HCT116 (cell line): Measurements from ENCODE around the gene COPS2. TPM values are rescaled to one million over a fixed set of nuclear protein-coding genes. Genes with fewer than 3 reads are reported as not detected.

ENCODE experiments used
- ATAC-seq: fragments of 200-7000 bp; cut with Tn5 transposase; 2 replicates; pipeline ENCODE4 v1.9.1; 2020; ENCODE audit warnings: mild to moderate bottlenecking, moderate library complexity
- BruUV-seq: library from RNA; stranded (reverse); fragments of 400-500 nt; replicated peaks from 2 replicates; lab custom pipeline; 2021; lab: Mats Ljungman, UMichigan
- CTCF ChIA-PET: fragments of 300-600 bp; sonication (Branson Sonifier 250); formaldehyde crosslinking; loops from one replicate; lab custom pipeline; 2021; ENCODE audit warnings: antibody characterized with exemption; lab: Charles Lee
- POLR2A ChIA-PET: fragments of 300-600, 350-600 bp; sonication (Branson Sonifier 250); formaldehyde crosslinking; loops from one replicate; lab custom pipeline; 2021; ENCODE audit warnings: antibody characterized with exemption; lab: Charles Lee
- RAD21 ChIA-PET, 2 experiments: fragments of 300-600 bp; sonication (Branson Sonifier 250); formaldehyde crosslinking; loops; one replicate each; lab custom pipeline; 2023; ENCODE audit warnings: low total read pairs in 2 of 2; ENCODE audit not compliant: uncharacterized antibody in 2 of 2, unreplicated experiment in 2 of 2, low non-redundant PET in 1 of 2; lab: Charles Lee
- DNase-seq: peaks from one replicate; pipeline ENCODE4 v3.0.0-alpha.2; 2010; ENCODE audit warnings: low read depth, low spot score
- H2AFZ ChIP-seq: fragments of 200-600 bp; shearing (Covaris generic), sonication (generic); 2 replicates; pipeline ENCODE4 v1.6.1; 2017; ENCODE audit warnings: low read depth, mixed run types, mixed read lengths, antibody characterized with exemption, low read length; ENCODE audit not compliant: poor library complexity, severe bottlenecking
- H3K27ac ChIP-seq: 2 replicates; pipeline ENCODE4 v1.5.1; 2012; ENCODE audit warnings: low read depth, low read length
- H3K27me3 ChIP-seq: fragments of 200-600 bp; sonication (generic); 2 replicates; pipeline ENCODE4 v1.6.1; 2016; ENCODE audit warnings: mixed run types, low read length, mixed read lengths; ENCODE audit not compliant: insufficient read depth
- H3K36me3 ChIP-seq, 2 experiments: fragments of 200-500 bp in 1 of 2; fragments of 200-600 bp in 1 of 2; sonication (Bioruptor generic) in 1 of 2; sonication (generic) in 1 of 2; 2 replicates each; pipeline versions ENCODE4 v1.5.1 to v1.6.1; 2014 to 2016; ENCODE audit warnings: low read length in 2 of 2, inconsistent platforms in 1 of 2, mixed read lengths in 1 of 2, mixed run types in 1 of 2; ENCODE audit not compliant: insufficient read depth in 2 of 2, control insufficient read depth in 1 of 2
- H3K4me1 ChIP-seq, 2 experiments: fragments of 200-600 bp in 1 of 2; sonication (generic) in 1 of 2; 2 replicates each; pipeline versions ENCODE4 v1.5.1 to v1.6.1; 2012 to 2017; ENCODE audit warnings: low read length in 2 of 2, inconsistent platforms in 1 of 2, mild to moderate bottlenecking in 1 of 2, mixed read lengths in 1 of 2, mixed run types in 1 of 2, moderate library complexity in 1 of 2; ENCODE audit not compliant: insufficient read depth in 2 of 2, control insufficient read depth in 1 of 2
- H3K4me2 ChIP-seq: fragments of 200-600 bp; sonication (generic); 2 replicates; pipeline ENCODE4 v1.6.1; 2017; ENCODE audit warnings: mixed run types, low read length, mixed read lengths
- H3K4me3 ChIP-seq, 2 experiments: fragments of 200-600 bp in 1 of 2; sonication (generic) in 1 of 2; replicated peaks in 1 of 2; 2 replicates each; pipeline ENCODE4 v1.5.1; 2011 to 2016; ENCODE audit warnings: low read length in 2 of 2, control low read depth in 1 of 2, low read depth in 1 of 2, mild to moderate bottlenecking in 1 of 2, mixed read lengths in 1 of 2, mixed run types in 1 of 2
- H3K79me2 ChIP-seq: fragments of 200-600 bp; sonication (generic); 2 replicates; pipeline ENCODE4 v1.6.1; 2017; ENCODE audit warnings: mild to moderate bottlenecking, mixed run types, low read length, moderate library complexity, mixed read lengths; ENCODE audit not compliant: insufficient read depth
- H3K9ac ChIP-seq: fragments of 200-600 bp; sonication (generic); 2 replicates; pipeline ENCODE4 v1.6.1; 2016; ENCODE audit warnings: low read length, mixed read lengths
- H3K9me2 ChIP-seq: fragments of 200-600 bp; sonication (generic), shearing (Covaris generic); 2 replicates; pipeline ENCODE4 v1.6.1; 2017; ENCODE audit warnings: mixed run types, mild to moderate bottlenecking, moderate library complexity; ENCODE audit not compliant: insufficient read depth
- H3K9me3 ChIP-seq, 2 experiments: fragments of 200-500 bp in 1 of 2; fragments of 200-600 bp in 1 of 2; sonication (Bioruptor generic) in 1 of 2; sonication (generic) in 1 of 2; 2 replicates each; pipeline ENCODE4 v1.6.1; 2014 to 2017; ENCODE audit warnings: low read length in 2 of 2, mixed read lengths in 2 of 2, inconsistent platforms in 1 of 2, low read depth in 1 of 2, mild to moderate bottlenecking in 1 of 2, mixed run types in 1 of 2, moderate library complexity in 1 of 2; ENCODE audit not compliant: control insufficient read depth in 1 of 2, insufficient read depth in 1 of 2
- H4K20me1 ChIP-seq: fragments of 200-600 bp; sonication (generic), shearing (Covaris generic); 2 replicates; pipeline ENCODE4 v1.6.1; 2017; ENCODE audit warnings: mixed run types, mild to moderate bottlenecking, moderate library complexity; ENCODE audit not compliant: insufficient read depth
- CBX3 ChIP-seq: IDR thresholded peaks from 2 replicates; pipeline ENCODE4 v1.6.1; 2012; ENCODE audit warnings: low read depth
- CEBPB ChIP-seq: IDR thresholded peaks from 2 replicates; pipeline ENCODE4 v1.6.1; 2012; ENCODE audit warnings: low read depth
- EZH2 ChIP-seq: fragments of 200-600 bp; sonication (generic); IDR thresholded peaks from 2 replicates; pipeline ENCODE4 v1.6.1; 2017; ENCODE audit warnings: antibody characterized with exemption, mixed run types
- EZH2phosphoT487 ChIP-seq: fragments of 200-600 bp; IDR thresholded peaks from 2 replicates; pipeline ENCODE4 v1.6.1; 2018; ENCODE audit warnings: antibody characterized with exemption, borderline replicate concordance
- FOSL1 ChIP-seq: IDR thresholded peaks from 2 replicates; pipeline ENCODE4 v1.6.1; 2012; ENCODE audit warnings: low read depth
- POLR2A ChIP-seq: IDR thresholded peaks from 2 replicates; pipeline ENCODE4 v1.7.0; 2011; ENCODE audit warnings: borderline replicate concordance; ENCODE audit not compliant: insufficient read depth, insufficient read length; ENCODE audit errors: extremely low read depth
- POLR2AphosphoS5 ChIP-seq: IDR thresholded peaks from 2 replicates; pipeline ENCODE4 v1.6.1; 2011; ENCODE audit warnings: mild to moderate bottlenecking, low read depth, low read length, moderate library complexity
- RAD21 ChIP-seq: IDR thresholded peaks from 2 replicates; pipeline ENCODE4 v1.6.1; 2012; ENCODE audit warnings: low read depth, mild to moderate bottlenecking
- SIN3A ChIP-seq: IDR thresholded peaks from 2 replicates; pipeline ENCODE4 v1.6.1; 2012; ENCODE audit warnings: low read depth
- TCF7L2 ChIP-seq: IDR thresholded peaks from 2 replicates; pipeline ENCODE4 v1.7.0; 2011; ENCODE audit warnings: borderline replicate concordance, inconsistent platforms; ENCODE audit not compliant: insufficient read depth, insufficient read length; ENCODE audit errors: extremely low read depth
- YY1 ChIP-seq: IDR thresholded peaks from 2 replicates; pipeline ENCODE4 v1.6.1; 2011; ENCODE audit warnings: low read length, low read depth, moderate library complexity, mild to moderate bottlenecking; ENCODE audit not compliant: insufficient replicate concordance; ENCODE audit errors: extremely low read depth
- ZFX ChIP-seq: fragments of 450-650 bp; IDR thresholded peaks from 2 replicates; pipeline ENCODE4 v1.6.1; 2017
- ZNF274 ChIP-seq: fragments of 200-500 bp; sonication (Bioruptor generic); IDR thresholded peaks from 2 replicates; pipeline ENCODE4 v1.6.1; 2014; ENCODE audit warnings: mild to moderate bottlenecking, low read depth, low read length, inconsistent platforms
- intact Hi-C: fragments of 100-400 bp; cut with micrococcal nuclease; formaldehyde crosslinking; loops from 2 replicates; pipeline ENCODE4 v1.10.0; 2022
- total RNA-seq: library from RNA; stranded (reverse); gene quantifications from one replicate; pipeline ENCODE4 v1.2.1, GENCODE V29; 2021; ENCODE audit not compliant: unreplicated experiment
- TF ChIP-seq, protein P1 (sequence below): IDR thresholded peaks from 2 replicates; pipeline ENCODE4 v1.6.1; 2011; ENCODE audit warnings: mild to moderate bottlenecking, low read length, moderate library complexity; ENCODE audit not compliant: insufficient replicate concordance; ENCODE audit errors: extremely low read depth
- TF ChIP-seq, protein P2 (sequence below): IDR thresholded peaks from 2 replicates; pipeline ENCODE4 v1.6.1; 2012
- TF ChIP-seq, protein P3 (sequence below): IDR thresholded peaks from 2 replicates; pipeline ENCODE4 v1.6.1; 2012; ENCODE audit warnings: low read depth

COPS2 gene
- total RNA-seq, 1 experiment from 2014 or later: 93.6 TPM

DNA sequence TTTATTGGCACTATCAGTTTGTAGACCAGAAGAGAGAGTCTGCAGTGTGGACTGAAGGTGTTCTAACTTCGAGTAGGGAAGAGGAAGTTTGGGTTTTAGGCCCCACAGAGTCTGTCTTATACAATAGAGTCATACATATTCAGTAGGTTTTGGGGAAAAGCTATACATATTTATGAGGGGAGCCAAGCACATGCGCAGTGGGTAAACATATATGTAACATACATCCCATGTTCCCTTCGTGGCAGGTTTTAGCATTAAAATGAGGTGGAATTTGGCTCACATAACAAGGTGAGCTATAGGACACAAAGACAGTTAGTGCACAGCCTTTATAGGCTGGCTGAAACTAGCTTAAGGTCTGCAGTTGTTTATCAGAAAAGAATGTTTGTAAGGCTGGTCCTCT is 19.5 kb upstream of the COPS2 start:
- no peaks in the 10 kb centered on the region for H3K27me3 ChIP-seq
- TF ChIP-seq ZNF274: no peak
- no peak for TF ChIP-seq FOSL1
- TF ChIP-seq RAD21: no peak
- TF ChIP-seq POLR2AphosphoS5: no peak
- TF ChIP-seq, protein P1, sequence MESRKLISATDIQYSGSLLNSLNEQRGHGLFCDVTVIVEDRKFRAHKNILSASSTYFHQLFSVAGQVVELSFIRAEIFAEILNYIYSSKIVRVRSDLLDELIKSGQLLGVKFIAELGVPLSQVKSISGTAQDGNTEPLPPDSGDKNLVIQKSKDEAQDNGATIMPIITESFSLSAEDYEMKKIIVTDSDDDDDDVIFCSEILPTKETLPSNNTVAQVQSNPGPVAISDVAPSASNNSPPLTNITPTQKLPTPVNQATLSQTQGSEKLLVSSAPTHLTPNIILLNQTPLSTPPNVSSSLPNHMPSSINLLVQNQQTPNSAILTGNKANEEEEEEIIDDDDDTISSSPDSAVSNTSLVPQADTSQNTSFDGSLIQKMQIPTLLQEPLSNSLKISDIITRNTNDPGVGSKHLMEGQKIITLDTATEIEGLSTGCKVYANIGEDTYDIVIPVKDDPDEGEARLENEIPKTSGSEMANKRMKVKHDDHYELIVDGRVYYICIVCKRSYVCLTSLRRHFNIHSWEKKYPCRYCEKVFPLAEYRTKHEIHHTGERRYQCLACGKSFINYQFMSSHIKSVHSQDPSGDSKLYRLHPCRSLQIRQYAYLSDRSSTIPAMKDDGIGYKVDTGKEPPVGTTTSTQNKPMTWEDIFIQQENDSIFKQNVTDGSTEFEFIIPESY: no peak
- no peak for TF ChIP-seq CBX3
- no peak for TF ChIP-seq TCF7L2
- no peak for TF ChIP-seq SIN3A
- TF ChIP-seq POLR2A: no peak
- no peak for TF ChIP-seq YY1
- TF ChIP-seq CEBPB: no peak
- TF ChIP-seq, protein P2, sequence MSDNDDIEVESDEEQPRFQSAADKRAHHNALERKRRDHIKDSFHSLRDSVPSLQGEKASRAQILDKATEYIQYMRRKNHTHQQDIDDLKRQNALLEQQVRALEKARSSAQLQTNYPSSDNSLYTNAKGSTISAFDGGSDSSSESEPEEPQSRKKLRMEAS: no peak
- no peak for TF ChIP-seq EZH2
- no peak for TF ChIP-seq EZH2phosphoT487
- no peak for TF ChIP-seq ZFX
- TF ChIP-seq, protein P3, sequence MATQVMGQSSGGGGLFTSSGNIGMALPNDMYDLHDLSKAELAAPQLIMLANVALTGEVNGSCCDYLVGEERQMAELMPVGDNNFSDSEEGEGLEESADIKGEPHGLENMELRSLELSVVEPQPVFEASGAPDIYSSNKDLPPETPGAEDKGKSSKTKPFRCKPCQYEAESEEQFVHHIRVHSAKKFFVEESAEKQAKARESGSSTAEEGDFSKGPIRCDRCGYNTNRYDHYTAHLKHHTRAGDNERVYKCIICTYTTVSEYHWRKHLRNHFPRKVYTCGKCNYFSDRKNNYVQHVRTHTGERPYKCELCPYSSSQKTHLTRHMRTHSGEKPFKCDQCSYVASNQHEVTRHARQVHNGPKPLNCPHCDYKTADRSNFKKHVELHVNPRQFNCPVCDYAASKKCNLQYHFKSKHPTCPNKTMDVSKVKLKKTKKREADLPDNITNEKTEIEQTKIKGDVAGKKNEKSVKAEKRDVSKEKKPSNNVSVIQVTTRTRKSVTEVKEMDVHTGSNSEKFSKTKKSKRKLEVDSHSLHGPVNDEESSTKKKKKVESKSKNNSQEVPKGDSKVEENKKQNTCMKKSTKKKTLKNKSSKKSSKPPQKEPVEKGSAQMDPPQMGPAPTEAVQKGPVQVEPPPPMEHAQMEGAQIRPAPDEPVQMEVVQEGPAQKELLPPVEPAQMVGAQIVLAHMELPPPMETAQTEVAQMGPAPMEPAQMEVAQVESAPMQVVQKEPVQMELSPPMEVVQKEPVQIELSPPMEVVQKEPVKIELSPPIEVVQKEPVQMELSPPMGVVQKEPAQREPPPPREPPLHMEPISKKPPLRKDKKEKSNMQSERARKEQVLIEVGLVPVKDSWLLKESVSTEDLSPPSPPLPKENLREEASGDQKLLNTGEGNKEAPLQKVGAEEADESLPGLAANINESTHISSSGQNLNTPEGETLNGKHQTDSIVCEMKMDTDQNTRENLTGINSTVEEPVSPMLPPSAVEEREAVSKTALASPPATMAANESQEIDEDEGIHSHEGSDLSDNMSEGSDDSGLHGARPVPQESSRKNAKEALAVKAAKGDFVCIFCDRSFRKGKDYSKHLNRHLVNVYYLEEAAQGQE: no peak
- intact Hi-C loops: no loop called here

More for the DNA sequence above, 19.5 kb upstream of the COPS2 start:
- Histone ChIP-seq H3K9me2 (no peaks in the 10 kb centered on the region), H3K9me3 (no peaks in the 10 kb centered on the region), H3K4me1 (peaks cover 2 to 7% of the 10 kb centered on the region in 2 experiments; a peak in 2 of 4 replicates), H3K36me3 (no peaks in the 10 kb centered on the region), H4K20me1 (no peaks in the 10 kb centered on the region), H3K9ac (no peak overlapping the region), H3K4me2 (no peak overlapping the region), H2AFZ (no peak overlapping the region), H3K27ac (no peak overlapping the region), H3K4me3 (no peak overlapping the region), H3K79me2 (no peaks in the 10 kb centered on the region; the same call in 1 of the 2 replicates)
- ChIA-PET RAD21 (no interaction called here), CTCF (interaction anchor here (0.9 kb wide), 1 partner anchor 29 kb away, joined by 3 read pairs; no protein-coding TSS in a partner anchor), POLR2A (no interaction called here)
- DNase-seq (no peak), ATAC-seq (no peak)
- no TSS peak for BruUV-seq
